ENCODE data around the gene CKS1B. TPM values are rescaled to one million over a fixed set of nuclear protein-coding genes. Genes with fewer than 3 reads are reported as not detected.

Gene CKS1B
- total and polyA plus RNA-seq, 10 donors, result 15.7 to 51.5 (median 27.5) TPM

GRCh38 chr1:154956544-154956941, 17.9 kb upstream of the CKS1B start:
- peak overlapping the region in 7 of 8 donors; percentile 52 to 78 (median 61) for H3K4me3 ChIP-seq
- no peaks in the 10 kb centered on the region for H3K27me3 ChIP-seq (replicated peaks in 1 of 7)
- 19 to 35% (median 28%) methylated on average over 6 of the region's 6 CpGs for WGBS, 5 donors
- peaks cover 0 to 26% (median 18%) of the 10 kb centered on the region in 6 donors for H3K36me3 ChIP-seq
- peak; percentile 75 for DNase-seq
- TF ChIP-seq POLR2A (IDR thresholded peaks at IDR 0.05) (no peak), POLR2AphosphoS5 (IDR thresholded peaks at IDR 0.05) (no peak), CTCF (IDR thresholded peaks at IDR 0.05 in 8 of 11, conservative IDR thresholded peaks at IDR 0.05 in 3 of 11) (no peak)
- H3K9me3 ChIP-seq, result no peaks in the 10 kb centered on the region
- H3K27ac ChIP-seq, result peak overlapping the region; percentile 66 to 89 (median 82)
- intact Hi-C loops (cut with DNase I; ENCODE audit: low total_unique reads), result no loop called here
- peaks cover 55 to 96% (median 78%) of the 10 kb centered on the region in 6 donors for H3K4me1 ChIP-seq

GRCh38 chr1:154957091-154957657, 17.3 kb upstream of the CKS1B start:
- intact Hi-C loops (cut with DNase I; ENCODE audit: low total_unique reads), result no loop called here
- H3K4me3 ChIP-seq, result no peak overlapping the region
- H3K36me3 ChIP-seq, result peaks cover 0 to 23% (median 18%) of the 10 kb centered on the region in 6 donors
- H3K4me1 ChIP-seq, result peaks cover 48 to 93% (median 73%) of the 10 kb centered on the region in 6 donors
- H3K27ac ChIP-seq, result peak overlapping the region in 5 of 8 donors; percentile 3 to 89 (median 83)
- TF ChIP-seq POLR2AphosphoS5 (IDR thresholded peaks at IDR 0.05) (no peak), CTCF (IDR thresholded peaks at IDR 0.05 in 8 of 11, conservative IDR thresholded peaks at IDR 0.05 in 3 of 11) (no peak), POLR2A (IDR thresholded peaks at IDR 0.05) (no peak)
- no peaks in the 10 kb centered on the region for H3K9me3 ChIP-seq
- 73 to 83% (median 78%) methylated on average over 9 of the region's 9 CpGs for WGBS, 5 donors
- no peaks in the 10 kb centered on the region for H3K27me3 ChIP-seq (replicated peaks in 1 of 7)
- peak; percentile 56 for DNase-seq

- intact Hi-C loops (cut with DNase I; ENCODE audit: low total_unique reads), result no loop called here
- whole genome bisulfite sequencing, 5 donors, result 78 to 97% (median 90%) methylated on average over 2 of the region's 2 CpGs
- peaks cover 46 to 93% (median 73%) of the 10 kb centered on the region in 6 donors for H3K4me1 ChIP-seq
- TF ChIP-seq POLR2A (IDR thresholded peaks at IDR 0.05), result no peak
- TF ChIP-seq POLR2AphosphoS5 (IDR thresholded peaks at IDR 0.05), result no peak
- no peak for TF ChIP-seq CTCF (IDR thresholded peaks at IDR 0.05 in 8 of 11, conservative IDR thresholded peaks at IDR 0.05 in 3 of 11)
- H3K9me3 ChIP-seq, result no peaks in the 10 kb centered on the region
- no peak overlapping the region for H3K4me3 ChIP-seq
- peaks cover 0 to 28% (median 21%) of the 10 kb centered on the region in 6 donors for H3K36me3 ChIP-seq
- no peaks in the 10 kb centered on the region for H3K27me3 ChIP-seq (replicated peaks in 1 of 7)
- H3K27ac ChIP-seq, result peak overlapping the region in 1 of 8 donors; percentile 89
- no peak for DNase-seq
Observed at GRCh38 chr1:154958036-154958435, 16.4 kb upstream of the CKS1B start.

GRCh38 chr1:154958681-154959425, 15.6 kb upstream of the CKS1B start:
- no peak overlapping the region for H3K4me3 ChIP-seq
- TF ChIP-seq POLR2A (IDR thresholded peaks at IDR 0.05), result no peak
- peak in 1 of 3 donors; percentile 31 for TF ChIP-seq POLR2AphosphoS5 (IDR thresholded peaks at IDR 0.05)
- TF ChIP-seq CTCF (IDR thresholded peaks at IDR 0.05 in 8 of 11, conservative IDR thresholded peaks at IDR 0.05 in 3 of 11), result no peak
- 89 to 98% (median 92%) methylated on average over 12 to 16 of the region's 16 CpGs for WGBS, 5 donors
- peak; percentile 75 for DNase-seq
- peaks cover 41 to 93% (median 71%) of the 10 kb centered on the region in 6 donors for H3K4me1 ChIP-seq
- intact Hi-C loops (cut with DNase I; ENCODE audit: low total_unique reads), result no loop called here
- peaks cover 0 to 36% (median 28%) of the 10 kb centered on the region in 6 donors for H3K36me3 ChIP-seq
- H3K27ac ChIP-seq, result peak overlapping the region in 3 of 8 donors; percentile 12 to 21 (median 13)
- no peaks in the 10 kb centered on the region for H3K9me3 ChIP-seq
- no peaks in the 10 kb centered on the region for H3K27me3 ChIP-seq (replicated peaks in 1 of 7)

Measured in spleen (tissue), 11 donors.